Measurements from ENCODE around the gene RNF44. TPM values are rescaled to one million over a fixed set of nuclear protein-coding genes. Genes with fewer than 3 reads are reported as not detected.

The RNF44 gene
- total RNA-seq, 4 donors from 2014 or later, result 1.2 to 32.6 (median 9.2) TPM

- TF ChIP-seq POLR2A (IDR thresholded peaks at IDR 0.05) (no peak), CTCF (IDR thresholded peaks at IDR 0.05) (no peak)
- no peaks in the 10 kb centered on the region for H3K4me1 ChIP-seq
- H3K4me3 ChIP-seq, result no peak overlapping the region
- H3K27me3 ChIP-seq, result no peaks in the 10 kb centered on the region
- H3K27ac ChIP-seq, result no peak overlapping the region
- no peak for DNase-seq
- intact Hi-C loops (cut with DNase I; ENCODE audit: low total_unique reads), result no loop called here
- no peaks in the 10 kb centered on the region for H3K9me3 ChIP-seq
- H3K36me3 ChIP-seq, result no peaks in the 10 kb centered on the region
These were observed 11.5 kb downstream of the RNF44 start for GRCh38 chr5:176525677-176526076.

GRCh38 chr5:176524987-176525386, 12.2 kb downstream of the RNF44 start:
- Histone ChIP-seq H3K27ac (no peak overlapping the region), H3K27me3 (no peaks in the 10 kb centered on the region), H3K4me1 (no peaks in the 10 kb centered on the region), H3K4me3 (no peak overlapping the region), H3K36me3 (no peaks in the 10 kb centered on the region), H3K9me3 (no peaks in the 10 kb centered on the region)
- intact Hi-C loops (cut with DNase I; ENCODE audit: low total_unique reads), result no loop called here
- no peak for DNase-seq
- TF ChIP-seq CTCF (IDR thresholded peaks at IDR 0.05), result no peak
- TF ChIP-seq POLR2A (IDR thresholded peaks at IDR 0.05), result no peak

- Histone ChIP-seq H3K9me3 (no peaks in the 10 kb centered on the region), H3K27me3 (no peaks in the 10 kb centered on the region), H3K36me3 (no peaks in the 10 kb centered on the region), H3K4me1 (no peaks in the 10 kb centered on the region), H3K27ac (no peak overlapping the region), H3K4me3 (no peak overlapping the region)
- intact Hi-C loops (cut with DNase I; ENCODE audit: low total_unique reads), result no loop called here
- TF ChIP-seq POLR2A (IDR thresholded peaks at IDR 0.05) (no peak), CTCF (IDR thresholded peaks at IDR 0.05) (no peak)
- no peak for DNase-seq
These were observed 13.1 kb downstream of the RNF44 start for GRCh38 chr5:176524138-176524537.

- Histone ChIP-seq H3K9me3 (no peaks in the 10 kb centered on the region), H3K36me3 (no peaks in the 10 kb centered on the region), H3K27ac (no peak overlapping the region), H3K27me3 (no peaks in the 10 kb centered on the region), H3K4me3 (no peak overlapping the region), H3K4me1 (no peaks in the 10 kb centered on the region)
- no peak for DNase-seq
- intact Hi-C loops (cut with DNase I; ENCODE audit: low total_unique reads), result no loop called here
- TF ChIP-seq POLR2A (IDR thresholded peaks at IDR 0.05), result no peak
- no peak for TF ChIP-seq CTCF (IDR thresholded peaks at IDR 0.05)
These were observed 15.4 kb downstream of the RNF44 start for GRCh38 chr5:176521699-176522263.

- H3K9me3 ChIP-seq, result no peaks in the 10 kb centered on the region
- no peak for TF ChIP-seq POLR2A (IDR thresholded peaks at IDR 0.05)
- no peak for TF ChIP-seq CTCF (IDR thresholded peaks at IDR 0.05)
- no peak for DNase-seq
- no peak overlapping the region for H3K4me3 ChIP-seq
- H3K4me1 ChIP-seq, result no peaks in the 10 kb centered on the region
- H3K36me3 ChIP-seq, result no peaks in the 10 kb centered on the region
- no peak overlapping the region for H3K27ac ChIP-seq
- intact Hi-C loops (cut with DNase I; ENCODE audit: low total_unique reads), result no loop called here
- H3K27me3 ChIP-seq, result no peaks in the 10 kb centered on the region
These were observed 15.9 kb downstream of the RNF44 start for GRCh38 chr5:176521286-176521685.
